ENCODE results near the gene ACADM. TPM values are rescaled to one million over a fixed set of nuclear protein-coding genes. Genes with fewer than 3 reads are reported as not detected.
A peak's percentile ranks its signal among the peaks of the same experiment; 100 is the strongest.
"Not testable (repeated sequence)": the region's sequence is repeated elsewhere in the genome, so short reads cannot be mapped to it uniquely, and the experiment has no call there.

Gene ACADM
- total RNA-seq, 1 experiment from 2014 or later = 48.7 TPM

GRCh38 chr1:75758543-75758942, 34.0 kb downstream of the ACADM start:
- H3K4me2 ChIP-seq (ENCODE audit: low read length); H2AFZ ChIP-seq (ENCODE audit: low read depth, low read length, poor library complexity, severe bottlenecking); DNase-seq (ENCODE audit: low read depth, low spot score); H3K9me3 ChIP-seq (ENCODE audit: control insufficient read depth in 1 of 2, insufficient read depth in 1 of 2, low read depth in 1 of 2, low read length in 2 of 2); POLR2A ChIA-PET; H3K9ac ChIP-seq (ENCODE audit: low read length); H3K9me2 ChIP-seq (ENCODE audit: insufficient read depth); H3K27ac ChIP-seq (ENCODE audit: low read depth, low read length); H3K27me3 ChIP-seq (ENCODE audit: insufficient read depth, low read length); H4K20me1 ChIP-seq (ENCODE audit: insufficient read depth); BruUV-seq (replicated peaks); H3K36me3 ChIP-seq (ENCODE audit: control insufficient read depth in 1 of 2, insufficient read depth in 2 of 2, low read length in 2 of 2); H3K4me3 ChIP-seq (replicated peaks in 1 of 2; ENCODE audit: low read depth in 1 of 2, low read length in 2 of 2); RAD21 ChIA-PET (ENCODE audit: low non-redundant PET in 1 of 2, low total read pairs in 2 of 2, uncharacterized antibody in 2 of 2, unreplicated experiment in 2 of 2); H3K79me2 ChIP-seq (ENCODE audit: insufficient read depth, low read length); CTCF ChIA-PET; intact Hi-C loops (cut with micrococcal nuclease); H3K4me1 ChIP-seq (ENCODE audit: control insufficient read depth in 1 of 2, insufficient read depth in 2 of 2, low read length in 2 of 2); ATAC-seq: not testable (repeated sequence)

- H3K9me2 ChIP-seq (ENCODE audit: insufficient read depth) = no peaks in the 10 kb centered on the region
- ChIA-PET POLR2A (interaction anchor here (0.6 to 3.2 kb wide), 4 partner anchors 21 to 34 kb away, joined by 3 to 18 read pairs (median 5); partner anchors contain the start of gene RABGGTB), CTCF (no interaction called here), RAD21 (ENCODE audit: low non-redundant PET in 1 of 2, low total read pairs in 2 of 2, uncharacterized antibody in 2 of 2, unreplicated experiment in 2 of 2) (no interaction called here)
- no peak overlapping the region for H2AFZ ChIP-seq (ENCODE audit: low read depth, low read length, poor library complexity, severe bottlenecking)
- H3K36me3 ChIP-seq (ENCODE audit: control insufficient read depth in 1 of 2, insufficient read depth in 2 of 2, low read length in 2 of 2) = no peaks in the 10 kb centered on the region; a peak in 1 of 4 replicates
- ATAC-seq = peak; percentile 43; the same call in 1 of the 2 replicates
- H3K9me3 ChIP-seq (ENCODE audit: control insufficient read depth in 1 of 2, insufficient read depth in 1 of 2, low read depth in 1 of 2, low read length in 2 of 2) = no peaks in the 10 kb centered on the region
- H3K9ac ChIP-seq (ENCODE audit: low read length) = no peak overlapping the region
- no TSS peak for BruUV-seq (replicated peaks)
- no peak overlapping the region for H3K27ac ChIP-seq (ENCODE audit: low read depth, low read length)
- no peak overlapping the region for H3K4me3 ChIP-seq (replicated peaks in 1 of 2; ENCODE audit: low read depth in 1 of 2, low read length in 2 of 2)
- TF ChIP-seq EZH2 (IDR thresholded peaks at IDR 0.05) (no peak), CTCF (IDR thresholded peaks at IDR 0.05 in 2 of 3, conservative IDR thresholded peaks at IDR 0.05 in 1 of 3; ENCODE audit: borderline replicate concordance in 1 of 3, insufficient read depth in 1 of 3, low read depth in 2 of 3, low read length in 2 of 3) (peak in 1 of 3 experiments; percentile 7; a peak in 1 of 6 replicates), SRF (IDR thresholded peaks at IDR 0.05; ENCODE audit: low read depth) (no peak), ZFX (IDR thresholded peaks at IDR 0.05) (no peak), POLR2A (IDR thresholded peaks at IDR 0.05; ENCODE audit: borderline replicate concordance, extremely low read depth, insufficient read depth, insufficient read length) (no peak), POLR2AphosphoS5 (IDR thresholded peaks at IDR 0.05; ENCODE audit: low read depth, low read length) (no peak), CBX3 (IDR thresholded peaks at IDR 0.05; ENCODE audit: low read depth) (no peak), ZBTB33 (IDR thresholded peaks at IDR 0.05; ENCODE audit: extremely low read depth, insufficient replicate concordance, low read length) (no peak)
- H3K4me2 ChIP-seq (ENCODE audit: low read length) = no peak overlapping the region
- H3K4me1 ChIP-seq (ENCODE audit: control insufficient read depth in 1 of 2, insufficient read depth in 2 of 2, low read length in 2 of 2) = peaks cover 14 to 40% of the 10 kb centered on the region in 2 experiments
- H3K27me3 ChIP-seq (ENCODE audit: insufficient read depth, low read length) = no peaks in the 10 kb centered on the region
- H3K79me2 ChIP-seq (ENCODE audit: insufficient read depth, low read length) = no peaks in the 10 kb centered on the region
- intact Hi-C loops (cut with micrococcal nuclease) = no loop called here
- H4K20me1 ChIP-seq (ENCODE audit: insufficient read depth) = no peaks in the 10 kb centered on the region
- no peak for DNase-seq (ENCODE audit: low read depth, low spot score)
These were observed 39.6 kb downstream of the ACADM start for GRCh38 chr1:75764057-75764655.

Measured in HCT116 (cell line).